AG09309 (cell line): ENCODE measurements around the gene CATSPERZ.

ENCODE experiments used
- DNase-seq: peaks from one replicate; pipeline ENCODE4 v3.0.0-alpha.2; 2010; ENCODE audit warnings: low read depth
- H3K4me3 ChIP-seq: 2 replicates; pipeline ENCODE4 v1.5.1; 2011; ENCODE audit warnings: mild to moderate bottlenecking, low read depth, low read length, moderate library complexity; ENCODE audit not compliant: control insufficient read depth
- TF ChIP-seq, protein P1 (sequence below): IDR thresholded peaks from 2 replicates; pipeline ENCODE4 v1.5.1; 2011; ENCODE audit warnings: mild to moderate bottlenecking, low read depth, low read length, inconsistent platforms; ENCODE audit not compliant: insufficient read depth, control insufficient read depth; ENCODE audit errors: missing control alignments

The CATSPERZ gene

DNA sequence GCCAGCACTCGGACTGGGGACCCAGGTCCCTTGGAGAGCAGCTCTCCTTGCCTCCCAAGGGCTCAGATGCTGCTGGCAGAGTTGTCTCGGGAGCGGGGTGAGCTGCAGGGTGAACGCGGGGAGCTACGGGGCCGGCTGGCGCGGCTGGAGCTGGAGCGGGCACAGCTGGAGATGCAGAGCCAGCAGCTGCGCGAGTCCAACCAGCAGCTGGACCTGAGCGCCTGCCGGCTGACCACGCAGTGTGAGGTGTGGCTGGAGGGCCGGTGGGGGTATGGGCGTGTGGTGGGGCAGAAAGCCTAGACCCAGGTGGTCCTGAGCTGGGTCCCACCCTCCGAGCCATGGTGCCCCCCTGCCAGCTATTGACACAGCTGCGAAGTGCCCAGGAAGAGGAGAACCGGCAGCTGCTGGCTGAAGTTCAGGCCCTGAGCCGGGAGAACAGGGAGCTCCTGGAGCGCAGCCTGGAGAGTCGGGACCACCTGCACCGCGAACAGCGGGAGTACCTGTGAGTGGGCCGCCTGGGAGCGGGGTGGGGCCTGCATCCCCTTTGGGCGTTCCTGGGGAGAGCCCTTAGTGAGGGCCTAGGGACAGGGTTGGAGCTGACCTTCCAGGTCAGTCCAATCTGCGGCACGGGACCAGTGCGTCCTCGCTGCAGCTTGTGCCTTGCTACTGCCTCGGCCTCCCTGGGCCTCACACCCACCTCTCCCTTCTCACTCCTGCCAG, 53.0 kb downstream of the CATSPERZ start:
- H3K4me3 ChIP-seq: no peak overlapping the region
- TF ChIP-seq, protein P1, sequence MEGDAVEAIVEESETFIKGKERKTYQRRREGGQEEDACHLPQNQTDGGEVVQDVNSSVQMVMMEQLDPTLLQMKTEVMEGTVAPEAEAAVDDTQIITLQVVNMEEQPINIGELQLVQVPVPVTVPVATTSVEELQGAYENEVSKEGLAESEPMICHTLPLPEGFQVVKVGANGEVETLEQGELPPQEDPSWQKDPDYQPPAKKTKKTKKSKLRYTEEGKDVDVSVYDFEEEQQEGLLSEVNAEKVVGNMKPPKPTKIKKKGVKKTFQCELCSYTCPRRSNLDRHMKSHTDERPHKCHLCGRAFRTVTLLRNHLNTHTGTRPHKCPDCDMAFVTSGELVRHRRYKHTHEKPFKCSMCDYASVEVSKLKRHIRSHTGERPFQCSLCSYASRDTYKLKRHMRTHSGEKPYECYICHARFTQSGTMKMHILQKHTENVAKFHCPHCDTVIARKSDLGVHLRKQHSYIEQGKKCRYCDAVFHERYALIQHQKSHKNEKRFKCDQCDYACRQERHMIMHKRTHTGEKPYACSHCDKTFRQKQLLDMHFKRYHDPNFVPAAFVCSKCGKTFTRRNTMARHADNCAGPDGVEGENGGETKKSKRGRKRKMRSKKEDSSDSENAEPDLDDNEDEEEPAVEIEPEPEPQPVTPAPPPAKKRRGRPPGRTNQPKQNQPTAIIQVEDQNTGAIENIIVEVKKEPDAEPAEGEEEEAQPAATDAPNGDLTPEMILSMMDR: no peak
- DNase-seq: no peak

DNA sequence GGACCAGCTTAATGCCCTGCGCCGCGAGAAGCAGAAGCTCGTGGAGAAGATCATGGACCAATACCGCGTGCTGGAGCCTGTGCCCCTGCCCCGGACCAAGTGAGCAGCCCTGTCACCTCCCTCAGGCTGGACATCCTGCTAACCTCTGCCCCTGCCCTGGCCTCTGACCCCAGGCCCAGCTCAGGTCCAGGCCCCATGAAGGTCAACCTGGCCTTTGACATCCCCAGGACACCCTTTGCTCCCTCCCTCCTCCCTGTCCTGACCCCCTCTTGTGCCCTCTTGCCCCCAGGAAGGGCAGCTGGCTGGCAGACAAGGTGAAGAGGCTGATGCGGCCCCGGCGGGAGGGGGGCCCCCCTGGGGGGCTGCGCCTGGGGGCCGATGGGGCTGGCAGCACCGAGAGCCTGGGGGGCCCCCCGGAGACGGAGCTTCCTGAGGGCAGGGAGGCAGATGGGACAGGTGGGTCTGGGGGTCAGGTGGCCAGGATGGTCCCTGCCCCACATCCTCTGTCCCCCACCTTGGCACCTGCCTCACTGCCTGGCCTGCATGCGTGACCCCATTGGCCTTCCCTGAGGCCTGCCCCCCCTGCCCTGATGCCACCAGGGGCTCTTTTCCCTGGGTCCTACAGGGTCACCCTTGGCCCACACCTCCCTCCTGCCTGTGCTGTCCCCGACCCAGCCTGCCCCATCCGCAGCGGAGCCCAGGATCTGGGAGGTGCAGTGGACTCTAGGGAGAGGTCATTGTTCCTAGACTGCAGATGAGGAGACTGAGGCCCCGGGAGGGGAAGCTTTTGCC, 53.8 kb downstream of the CATSPERZ start:
- no peak for DNase-seq
- H3K4me3 ChIP-seq: no peak overlapping the region
- TF ChIP-seq, protein P1: no peak
